Measurements from ENCODE around the gene MATK.

The MATK gene

GRCh38 chr19:3743486-3743885, 42.7 kb downstream of the MATK start:
- DNase-seq = no peak

- DNase-seq = no peak
Observed at GRCh38 chr19:3740431-3740830, 45.8 kb downstream of the MATK start.

- DNase-seq = no peak
Observed at GRCh38 chr19:3738477-3739220, 47.5 kb downstream of the MATK start.

- DNase-seq = no peak
Observed at GRCh38 chr19:3737487-3738205, 48.5 kb downstream of the MATK start.

GRCh38 chr19:3736106-3736724, 50.0 kb downstream of the MATK start:
- no peak for DNase-seq

GRCh38 chr19:3734310-3734600, 51.9 kb downstream of the MATK start:
- no peak for DNase-seq

- no peak for DNase-seq
Observed at GRCh38 chr19:3733549-3734309, 52.5 kb downstream of the MATK start.

GRCh38 chr19:3732108-3732507, 54.1 kb downstream of the MATK start:
- DNase-seq = no peak

- no peak for DNase-seq
Observed at GRCh38 chr19:3730457-3730958, 55.7 kb downstream of the MATK start.
